NCI-H2171 treated with DMSO at 0.1 percent for 48 hours (cell line): Measurements from ENCODE around the gene ACP1.

Source experiments
- DNase-seq: peaks from one replicate; lab custom pipeline; 2025; lab: John Stamatoyannopoulos, UW

Gene ACP1

DNA sequence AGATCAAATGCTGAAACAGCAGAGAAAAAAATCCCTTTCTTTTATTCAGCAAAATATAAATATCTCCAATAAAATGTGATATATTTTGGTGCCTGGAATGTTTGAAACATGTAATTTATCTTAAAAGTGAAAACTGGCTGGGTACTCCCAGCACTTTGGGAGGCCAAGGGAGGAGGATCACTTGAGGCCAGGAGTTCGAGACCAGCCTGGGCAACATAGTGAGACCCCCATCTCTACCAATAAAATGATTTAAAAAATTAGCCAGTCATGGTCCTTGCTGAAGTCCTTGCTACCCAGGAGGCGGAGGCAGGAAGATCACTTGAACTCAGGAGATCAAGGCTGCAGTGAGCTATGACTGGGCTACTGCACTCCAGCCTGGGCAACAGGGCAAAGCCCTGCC is 9.6 kb upstream of the ACP1 start:
- DNase-seq = no peak

DNA sequence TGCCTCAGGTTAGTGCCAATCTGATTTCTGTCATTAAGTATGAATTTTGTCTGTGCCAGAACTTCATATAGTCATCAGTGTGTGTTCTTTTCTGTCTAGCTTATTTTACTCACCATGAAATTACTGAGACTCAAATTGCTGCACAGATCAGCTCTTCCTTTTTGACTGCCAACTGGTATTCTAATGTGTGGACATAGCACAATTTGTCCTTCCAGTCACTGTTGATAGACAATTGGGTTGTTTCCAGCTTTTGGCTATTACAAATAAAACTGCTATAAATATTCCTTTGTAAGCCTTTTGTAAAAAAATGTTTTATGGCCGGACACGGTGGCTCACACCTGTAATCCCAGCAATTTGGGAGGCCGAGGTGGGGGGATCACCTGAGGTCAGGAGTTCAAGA is 8.7 kb upstream of the ACP1 start:
- DNase-seq = no peak

GRCh38 chr2:257429-257828 is 7.3 kb upstream of the ACP1 start:
- no peak for DNase-seq

DNA sequence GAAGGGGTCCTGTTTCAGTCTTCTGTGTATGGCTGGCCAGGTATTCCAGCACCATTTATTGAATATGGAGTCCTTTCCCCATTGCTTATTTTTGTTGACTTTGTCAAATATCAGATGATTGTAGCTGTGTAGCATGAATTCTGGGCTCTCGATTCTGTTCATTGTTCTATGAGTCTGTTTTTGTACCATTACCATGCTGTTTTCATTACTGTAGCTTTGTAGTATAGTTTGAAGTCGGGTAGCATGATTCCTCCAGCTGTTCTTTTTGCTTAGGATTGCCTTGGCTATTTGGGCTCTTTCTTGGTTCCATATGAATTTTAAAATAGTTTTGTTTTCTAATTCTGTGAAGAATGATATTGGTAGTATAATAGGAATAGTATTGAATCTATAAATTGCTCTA is 6.9 kb upstream of the ACP1 start:
- DNase-seq = no peak

DNA sequence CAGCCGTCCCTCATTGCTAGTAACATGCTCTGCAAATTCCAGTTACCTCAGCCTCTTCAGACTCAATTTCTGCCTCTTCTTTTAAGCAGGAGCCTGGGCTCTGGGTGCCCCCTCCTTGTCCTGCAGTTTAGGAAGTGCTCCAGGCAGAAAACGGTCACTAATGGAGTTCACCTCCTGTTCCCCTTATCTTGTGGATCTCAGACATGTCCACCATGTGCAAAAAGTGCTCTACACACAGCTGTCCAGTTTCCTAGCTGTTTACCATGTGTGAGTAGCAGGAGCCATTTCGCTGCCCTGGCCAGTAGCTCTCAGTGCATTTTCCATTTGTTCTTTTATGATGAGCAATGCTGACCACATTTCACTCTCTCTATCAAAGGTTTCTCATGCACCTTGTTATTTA is 5.8 kb upstream of the ACP1 start:
- no peak for DNase-seq

GRCh38 chr2:259789-260331 is 4.9 kb upstream of the ACP1 start:
- no peak for DNase-seq

- DNase-seq = no peak
Observed at GRCh38 chr2:260507-261161, 4.1 kb upstream of the ACP1 start.

- DNase-seq = no peak
Observed at GRCh38 chr2:262117-262516, 2.6 kb upstream of the ACP1 start.

- DNase-seq = no peak
Observed at GRCh38 chr2:263022-263738, 1.6 kb upstream of the ACP1 start.

DNA sequence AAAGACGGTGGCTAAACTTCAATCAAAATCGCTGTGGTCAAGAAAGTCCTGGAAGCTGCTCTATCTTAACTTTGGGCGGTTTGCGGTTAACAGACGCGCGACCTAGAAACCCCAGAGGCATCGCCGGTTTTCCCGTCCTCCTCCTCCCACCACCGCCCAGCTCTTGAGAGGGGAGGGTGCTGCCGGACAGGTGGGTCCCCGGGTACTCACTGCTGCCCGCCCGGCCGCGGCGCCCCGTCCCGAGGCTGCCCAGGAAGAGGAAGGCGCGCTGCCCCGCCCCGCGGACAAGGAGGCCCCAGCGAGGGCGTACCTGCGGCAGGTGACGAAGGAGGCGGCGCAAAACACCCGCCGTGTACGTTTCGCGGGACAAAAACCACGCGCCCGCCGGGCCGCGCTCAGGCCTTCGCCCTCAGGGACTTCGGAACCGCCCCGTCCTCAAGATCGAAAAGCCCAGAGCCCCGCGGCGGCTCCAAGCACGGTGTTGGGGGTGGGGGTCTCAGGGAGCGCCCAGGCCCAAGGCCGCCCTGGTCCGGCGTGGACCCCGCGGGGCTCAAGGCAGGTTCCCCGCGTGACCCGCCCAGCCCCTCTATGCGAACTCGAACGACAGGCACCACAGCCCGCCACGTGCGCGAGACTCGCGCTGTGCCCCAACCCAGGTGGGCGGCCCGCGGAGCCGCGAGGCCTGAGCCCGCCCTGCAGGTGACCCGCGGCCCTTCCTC is 814 bp upstream of the ACP1 start, which contains the start of gene SH3YL1:
Gene SH3YL1 (minus strand): TSS at position 259 of the 719 bp plus-strand sequence. CDS start 48 bp downstream, at position 211.
- no peak for DNase-seq

- DNase-seq = no peak
Observed at GRCh38 chr2:268323-268722, 3.6 kb downstream of the ACP1 start.

GRCh38 chr2:269356-270030 is 4.7 kb downstream of the ACP1 start:
- no peak for DNase-seq

DNA sequence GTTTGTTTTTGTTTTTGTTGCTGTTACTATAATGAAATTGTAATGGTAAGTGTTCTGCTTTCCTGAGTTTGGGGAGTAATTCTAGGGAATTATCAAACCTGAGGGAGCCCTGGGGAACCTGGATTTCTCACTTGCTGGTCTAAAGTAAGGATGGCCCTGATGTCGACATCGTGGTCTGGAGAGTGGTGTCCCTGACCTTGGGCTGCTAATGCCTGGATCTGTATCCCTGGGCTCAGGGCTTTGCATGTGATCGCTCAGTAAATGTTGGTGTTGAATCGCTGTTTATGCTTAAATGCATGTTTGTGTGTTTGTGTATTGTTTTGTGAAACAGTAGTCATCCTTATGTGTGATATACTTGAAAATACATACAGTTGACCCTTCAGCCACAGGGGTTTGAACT is 6.1 kb downstream of the ACP1 start:
- no peak for DNase-seq

DNA sequence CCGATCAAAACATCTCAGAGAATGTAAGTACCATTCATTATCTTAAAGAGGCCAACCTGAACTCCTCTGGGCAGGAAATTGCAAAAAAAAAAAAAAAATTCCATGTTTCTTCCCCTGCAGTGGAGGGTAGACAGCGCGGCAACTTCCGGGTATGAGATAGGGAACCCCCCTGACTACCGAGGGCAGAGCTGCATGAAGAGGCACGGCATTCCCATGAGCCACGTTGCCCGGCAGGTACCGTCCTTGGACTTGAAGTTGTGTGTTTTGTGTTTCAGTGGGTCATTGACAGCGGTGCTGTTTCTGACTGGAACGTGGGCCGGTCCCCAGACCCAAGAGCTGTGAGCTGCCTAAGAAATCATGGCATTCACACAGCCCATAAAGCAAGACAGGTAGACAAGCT is 7.2 kb downstream of the ACP1 start:
- no peak for DNase-seq

- DNase-seq = peak; percentile 68
Observed at GRCh38 chr2:273333-273732, 8.6 kb downstream of the ACP1 start.

DNA sequence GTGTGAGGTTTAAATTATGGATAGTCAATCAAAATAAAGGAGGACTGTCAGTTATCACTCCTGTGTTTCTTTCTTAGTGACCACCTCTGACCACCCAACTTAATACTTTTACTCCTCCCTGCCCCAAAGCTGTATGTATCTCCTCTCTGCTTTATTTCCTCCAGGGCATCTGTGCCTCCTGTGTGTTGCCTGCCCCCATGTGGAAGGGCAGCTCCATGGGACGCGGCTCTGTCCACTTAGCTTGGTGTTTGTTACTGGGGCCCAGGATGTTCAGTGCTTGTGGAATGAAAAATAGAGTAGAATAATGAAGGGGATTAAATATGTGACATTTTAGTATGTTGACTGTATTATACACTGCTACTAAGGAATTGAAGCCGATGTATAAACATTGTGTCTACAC is 9.8 kb downstream of the ACP1 start:
- DNase-seq = no peak

- DNase-seq = no peak
Observed at GRCh38 chr2:275466-275865, 10.7 kb downstream of the ACP1 start.

- DNase-seq = no peak
Observed at GRCh38 chr2:278312-278926, 13.7 kb downstream of the ACP1 start.

DNA sequence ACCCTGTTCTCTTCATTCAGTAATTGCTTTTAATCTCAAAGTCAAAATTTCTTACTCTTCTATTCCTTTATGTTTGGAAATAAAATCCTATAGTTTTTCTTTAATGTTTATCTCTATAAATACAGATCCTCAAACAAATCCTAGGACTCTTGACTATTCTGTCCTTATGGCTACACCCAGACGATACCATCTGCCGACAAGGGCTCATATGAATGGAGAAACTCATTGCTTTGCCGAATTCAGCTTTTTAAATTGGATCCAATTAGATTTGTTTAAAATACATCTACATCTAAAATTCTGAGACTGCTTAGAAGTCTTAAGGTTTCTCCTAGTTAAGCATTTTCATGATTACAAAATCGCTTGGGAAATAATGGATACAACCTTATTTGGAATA is 14.2 kb downstream of the ACP1 start:
- no peak for DNase-seq

GRCh38 chr2:279366-279765 is 14.6 kb downstream of the ACP1 start:
- DNase-seq = no peak

DNA sequence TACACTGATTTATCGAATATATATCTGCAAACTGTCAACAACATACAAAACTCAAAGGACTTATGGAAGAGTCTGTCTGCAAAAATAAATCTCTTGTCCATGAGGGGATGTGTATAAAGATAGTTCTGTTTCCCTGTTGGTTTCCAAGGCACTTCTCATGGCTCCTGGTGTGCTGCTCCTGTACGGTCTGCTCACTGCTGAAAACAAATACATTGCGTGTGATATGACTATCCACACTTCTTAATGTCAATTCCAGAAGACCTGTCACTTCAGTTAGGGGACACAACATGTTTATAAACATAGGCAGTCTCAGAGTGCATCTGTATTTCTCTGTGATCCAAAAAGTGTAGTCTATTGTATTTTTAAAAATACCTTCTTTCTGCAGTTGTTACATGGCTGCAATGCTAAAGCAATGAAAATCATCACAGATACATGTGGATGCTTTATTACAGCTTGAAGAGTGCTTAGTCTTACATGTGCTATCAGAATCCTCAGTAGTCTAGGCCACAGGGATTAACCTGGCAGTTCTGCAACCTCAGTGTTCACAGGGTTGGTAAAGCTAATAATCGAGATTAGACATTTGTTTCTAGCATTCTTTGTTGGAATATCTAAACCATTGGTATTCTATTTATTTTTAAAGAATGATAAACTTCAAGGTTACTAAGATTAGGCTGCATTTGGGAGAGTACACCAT is 15.4 kb downstream of the ACP1 start:
- DNase-seq = no peak
